GM23338 (cell line): ENCODE results near the gene PRDM9.

Experiments used
- CREB1 ChIP-seq: fragments of 250-450 bp; sonication (Bioruptor Pico); IDR thresholded peaks from 2 replicates; pipeline ENCODE4 v1.5.0; 2020; ENCODE audit warnings: low read depth, mild to moderate bottlenecking, moderate library complexity
- CTCF ChIP-seq, 2 experiments: fragments of 200-600 bp in 1 of 2; sonication (generic) in 1 of 2; conservative IDR thresholded peaks; 2 replicates each; pipeline versions ENCODE4 v1.5.1 to v1.6.1; 2016 to 2017; ENCODE audit warnings: antibody characterized with exemption in 2 of 2, low read depth in 2 of 2, mild to moderate bottlenecking in 2 of 2, moderate library complexity in 1 of 2
- ETS1 ChIP-seq: IDR thresholded peaks from 2 replicates; pipeline ENCODE4 v1.6.1; 2016; ENCODE audit warnings: antibody characterized with exemption
- EZH2 ChIP-seq: fragments of 200-600 bp; sonication (generic); IDR thresholded peaks from one replicate; pipeline ENCODE4 v1.8.0; 2017; ENCODE audit warnings: antibody characterized with exemption, mild to moderate bottlenecking, low read depth; ENCODE audit not compliant: unreplicated experiment
- EZH2phosphoT487 ChIP-seq: fragments of 200-600 bp; sonication (generic); IDR thresholded peaks from one replicate; pipeline ENCODE4 v1.8.1; 2018; ENCODE audit warnings: antibody characterized with exemption; ENCODE audit not compliant: unreplicated experiment
- JUNB ChIP-seq: IDR thresholded peaks from one replicate; pipeline ENCODE4 v1.6.1; 2016; ENCODE audit warnings: antibody characterized with exemption; ENCODE audit not compliant: unreplicated experiment
- NANOG ChIP-seq: IDR thresholded peaks from 2 replicates; pipeline ENCODE4 v1.6.1; 2016; ENCODE audit warnings: antibody characterized with exemption, borderline replicate concordance
- POLR2AphosphoS5 ChIP-seq: IDR thresholded peaks from 2 replicates; pipeline ENCODE4 v1.6.1; 2016; ENCODE audit warnings: antibody characterized with exemption, low read depth
- REST ChIP-seq: IDR thresholded peaks from one replicate; pipeline ENCODE4 v1.6.1; 2018; ENCODE audit warnings: antibody characterized with exemption; ENCODE audit not compliant: unreplicated experiment
- STAT1 ChIP-seq: IDR thresholded peaks from one replicate; pipeline ENCODE4 v1.6.1; 2016; ENCODE audit warnings: antibody characterized with exemption; ENCODE audit not compliant: unreplicated experiment
- ZNF114 ChIP-seq: fragments of 250-450 bp; sonication (Bioruptor Pico); IDR thresholded peaks from 2 replicates; pipeline ENCODE4 v1.5.0; 2020; ENCODE audit warnings: mild to moderate bottlenecking, moderate library complexity
- ZNF462 ChIP-seq: fragments of 250-450 bp; sonication (Bioruptor Pico); IDR thresholded peaks from 2 replicates; pipeline ENCODE4 v1.5.0; 2020; ENCODE audit warnings: mild to moderate bottlenecking, moderate library complexity

- TF ChIP-seq CTCF (conservative IDR thresholded peaks at IDR 0.05; ENCODE audit: low read depth in 2 of 2) (no peak), EZH2 (no peak), POLR2AphosphoS5 (no peak), REST (no peak), JUNB (no peak), EZH2phosphoT487 (no peak), CREB1 (CRISPR knock-in tag) (no peak), NANOG (no peak), STAT1 (no peak), ETS1 (no peak), ZNF462 (no peak), ZNF114 (CRISPR knock-in tag) (no peak)
Measured at GRCh38 chr5:23482642-23483041, 24.8 kb upstream of the PRDM9 start.
